Transverse colon (tissue), 3 donors: ENCODE measurements around the gene TNFRSF18.

Experiments
- POLR2A ChIP-seq: fragments of 450-650 bp; IDR thresholded peaks from one replicate; pipeline ENCODE4 v1.6.1; 2016; ENCODE audit warnings: antibody characterized with exemption, mild to moderate bottlenecking, moderate library complexity
- TF ChIP-seq, protein P1 (sequence below), 5 experiments: fragments of 200-600 bp in 3 of 5; fragments of 450-650 bp in 2 of 5; sonication (generic) in 3 of 5; IDR thresholded peaks; 1 replicate in 2 of 5; 2 replicates in 3 of 5; pipeline ENCODE4 v1.5.1; 2016 to 2017; ENCODE audit warnings: antibody characterized with exemption in 5 of 5, inconsistent platforms in 3 of 5, mild to moderate bottlenecking in 2 of 5, moderate library complexity in 1 of 5

DNA sequence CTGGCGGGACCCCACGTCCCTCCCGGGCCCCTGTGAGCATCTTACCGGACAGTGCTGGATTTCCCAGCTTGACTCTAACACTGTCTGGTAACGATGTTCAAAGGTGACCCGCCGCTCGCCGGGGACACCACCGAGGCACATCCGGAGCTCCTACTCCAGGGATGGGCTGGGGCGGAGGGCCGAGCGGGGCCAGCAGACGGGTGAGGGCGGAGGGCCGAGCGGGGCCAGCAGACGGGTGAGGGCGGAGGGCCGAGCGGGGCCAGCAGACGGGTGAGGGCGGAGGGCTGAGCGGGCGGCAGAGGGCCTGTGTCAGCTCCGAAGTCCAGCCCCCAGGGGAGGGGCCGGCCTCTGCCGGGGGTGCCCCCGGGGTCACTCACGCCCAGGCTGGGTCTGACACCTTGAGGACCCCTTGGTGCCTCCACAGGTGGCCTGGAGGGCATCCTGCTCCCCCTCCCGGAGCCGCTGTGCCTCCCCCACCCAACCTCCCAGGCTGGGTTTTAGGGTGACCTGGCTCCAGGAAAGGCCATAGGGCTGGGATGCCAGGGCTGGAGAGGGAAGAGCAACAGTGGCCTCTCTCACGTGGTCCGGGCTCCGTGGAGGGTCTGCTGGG is 38.4 kb downstream of the TNFRSF18 start:
- TF ChIP-seq, protein P1, sequence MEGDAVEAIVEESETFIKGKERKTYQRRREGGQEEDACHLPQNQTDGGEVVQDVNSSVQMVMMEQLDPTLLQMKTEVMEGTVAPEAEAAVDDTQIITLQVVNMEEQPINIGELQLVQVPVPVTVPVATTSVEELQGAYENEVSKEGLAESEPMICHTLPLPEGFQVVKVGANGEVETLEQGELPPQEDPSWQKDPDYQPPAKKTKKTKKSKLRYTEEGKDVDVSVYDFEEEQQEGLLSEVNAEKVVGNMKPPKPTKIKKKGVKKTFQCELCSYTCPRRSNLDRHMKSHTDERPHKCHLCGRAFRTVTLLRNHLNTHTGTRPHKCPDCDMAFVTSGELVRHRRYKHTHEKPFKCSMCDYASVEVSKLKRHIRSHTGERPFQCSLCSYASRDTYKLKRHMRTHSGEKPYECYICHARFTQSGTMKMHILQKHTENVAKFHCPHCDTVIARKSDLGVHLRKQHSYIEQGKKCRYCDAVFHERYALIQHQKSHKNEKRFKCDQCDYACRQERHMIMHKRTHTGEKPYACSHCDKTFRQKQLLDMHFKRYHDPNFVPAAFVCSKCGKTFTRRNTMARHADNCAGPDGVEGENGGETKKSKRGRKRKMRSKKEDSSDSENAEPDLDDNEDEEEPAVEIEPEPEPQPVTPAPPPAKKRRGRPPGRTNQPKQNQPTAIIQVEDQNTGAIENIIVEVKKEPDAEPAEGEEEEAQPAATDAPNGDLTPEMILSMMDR (IDR thresholded peaks at IDR 0.05): no peak
- TF ChIP-seq POLR2A: no peak
